IPS-NIHi7 (cell line): ENCODE measurements around the gene NOM1.

ENCODE experiments used
- DNase-seq: peaks from one replicate; pipeline ENCODE4 v3.0.0; 2012; ENCODE audit warnings: mixed read lengths; ENCODE audit errors: extremely low spot score

Gene NOM1

GRCh38 chr7:156985101-156985992 is 35.8 kb downstream of the NOM1 start:
- no peak for DNase-seq

GRCh38 chr7:156986378-156986777 is 36.9 kb downstream of the NOM1 start:
- no peak for DNase-seq

GRCh38 chr7:156988343-156989185 is 39.1 kb downstream of the NOM1 start:
- no peak for DNase-seq

GRCh38 chr7:156989766-156990535 is 40.4 kb downstream of the NOM1 start:
- no peak for DNase-seq

GRCh38 chr7:156993021-156993924 is 43.8 kb downstream of the NOM1 start:
- no peak for DNase-seq

GRCh38 chr7:156993925-156994235 is 44.4 kb downstream of the NOM1 start:
- no peak for DNase-seq

- DNase-seq: no peak
Observed at GRCh38 chr7:156994417-156994816, 44.9 kb downstream of the NOM1 start.

GRCh38 chr7:156998988-156999957 is 49.8 kb downstream of the NOM1 start:
- no peak for DNase-seq

- DNase-seq: no peak
Observed at GRCh38 chr7:156999958-157000726, 50.6 kb downstream of the NOM1 start.

GRCh38 chr7:157000741-157001653 is 51.5 kb downstream of the NOM1 start:
- no peak for DNase-seq

- DNase-seq: no peak
Observed at GRCh38 chr7:157001920-157002818, 52.7 kb downstream of the NOM1 start.

GRCh38 chr7:157002819-157003421 is 53.4 kb downstream of the NOM1 start:
- no peak for DNase-seq

- DNase-seq: no peak
Observed at GRCh38 chr7:157003445-157003755, 53.9 kb downstream of the NOM1 start.

- no peak for DNase-seq
Observed at GRCh38 chr7:157003756-157004520, 54.4 kb downstream of the NOM1 start.

GRCh38 chr7:157004521-157005455 is 55.3 kb downstream of the NOM1 start:
- no peak for DNase-seq
